K562 (cell line): ENCODE results near the gene SOBP. TPM values are rescaled to one million over a fixed set of nuclear protein-coding genes. Genes with fewer than 3 reads are reported as not detected.

Experiments used
- ATAC-seq: fragments of 200-7000 bp; cut with Tn5 transposase; 3 replicates; pipeline ENCODE4 v1.9.1; 2020; ENCODE audit warnings: moderate library complexity
- BruUV-seq: library from RNA; stranded (reverse); fragments of 400-500 nt; replicated peaks from 2 replicates; lab custom pipeline; 2021; lab: Mats Ljungman, UMichigan
- CTCF ChIA-PET: fragments of 300-600 bp; formaldehyde crosslinking; extraction: SDS; loops from one replicate; lab custom pipeline; 2021; ENCODE audit warnings: low intra/inter-chr PET ratio; lab: Yijun Ruan, JAX
- POLR2A ChIA-PET: fragments of 300-600, 350-650 bp; sonication (Branson Sonifier 250); formaldehyde crosslinking; extraction: SDS; loops from one replicate; lab custom pipeline; 2021; ENCODE audit warnings: antibody characterized with exemption, inconsistent platforms; lab: Yijun Ruan, JAX
- DNase-seq, 4 experiments: peaks; one replicate each; pipeline versions ENCODE4 v3.0.0 to v3.0.0-alpha.2; 2011 to 2018; ENCODE audit warnings: low spot score in 3 of 4, mixed read lengths in 3 of 4; ENCODE audit errors: extremely low read depth in 1 of 4
- FAIRE-seq: peaks from 2 replicates; lab custom pipeline; 2011; peaks lifted over from hg19 to GRCh38; lab: Jason Lieb, UNC
- H2AFZ ChIP-seq: 2 replicates; pipeline ENCODE4 v1.6.0; 2011; ENCODE audit warnings: low read depth, low read length, control low read depth, inconsistent platforms
- H3K27ac ChIP-seq: fragments of 200-600 bp; 3 replicates; pipeline ENCODE4 v1.8.0; 2011; ENCODE audit warnings: low read depth, mild to moderate bottlenecking, control low read depth, inconsistent platforms, low read length, moderate library complexity, mixed read lengths; ENCODE audit errors: extremely low read depth
- H3K27me3 ChIP-seq, 2 experiments: fragments of 300-600 bp in 1 of 2; 2 replicates in 1 of 2; 3 replicates in 1 of 2; pipeline versions ENCODE4 v1.6.0 to v1.8.0; 2011; ENCODE audit warnings: inconsistent platforms in 2 of 2, low read length in 2 of 2, mild to moderate bottlenecking in 1 of 2, mixed read lengths in 1 of 2, moderate library complexity in 1 of 2; ENCODE audit not compliant: control insufficient read depth in 2 of 2, insufficient read depth in 2 of 2
- H3K36me3 ChIP-seq: fragments of 300-600 bp; 3 replicates; pipeline ENCODE4 v1.8.0; 2011; ENCODE audit warnings: mild to moderate bottlenecking, low read length, inconsistent platforms; ENCODE audit not compliant: control insufficient read depth, insufficient read depth
- H3K4me1 ChIP-seq, 2 experiments: fragments of 200-600 bp in 1 of 2; replicated peaks in 1 of 2; 2 replicates in 1 of 2; 3 replicates in 1 of 2; pipeline versions ENCODE4 v1.5.1 to v1.8.0; 2011; ENCODE audit warnings: inconsistent platforms in 2 of 2, low read length in 2 of 2, mild to moderate bottlenecking in 1 of 2, mixed read lengths in 1 of 2, moderate library complexity in 1 of 2; ENCODE audit not compliant: control insufficient read depth in 2 of 2, insufficient read depth in 2 of 2
- H3K4me2 ChIP-seq: 2 replicates; pipeline ENCODE4 v1.6.1; 2011; ENCODE audit warnings: low read length, control low read depth, inconsistent platforms, mixed read lengths; ENCODE audit not compliant: insufficient read depth
- H3K4me3 ChIP-seq: fragments of 200-600 bp; sonication (generic), shearing (Covaris generic); 2 replicates; pipeline ENCODE4 v1.5.1; 2016; ENCODE audit warnings: control low read depth, inconsistent platforms
- H3K79me2 ChIP-seq: fragments of 200-600 bp; 3 replicates; pipeline ENCODE4 v1.8.0; 2011; ENCODE audit warnings: low read length, inconsistent platforms; ENCODE audit not compliant: control insufficient read depth, insufficient read depth
- H3K9ac ChIP-seq, 2 experiments: 2 replicates each; pipeline versions ENCODE4 v1.6.0 to v1.6.1; 2011; ENCODE audit warnings: low read depth in 2 of 2, low read length in 2 of 2, control low read depth in 1 of 2, inconsistent platforms in 1 of 2, mild to moderate bottlenecking in 1 of 2, mixed read lengths in 1 of 2; ENCODE audit not compliant: insufficient read depth in 1 of 2
- H3K9me1 ChIP-seq: one replicate; pipeline ENCODE4 v1.6.0; 2011; ENCODE audit warnings: inconsistent platforms, mild to moderate bottlenecking, low read length, moderate library complexity; ENCODE audit not compliant: control insufficient read depth, insufficient read depth
- H3K9me3 ChIP-seq: replicated peaks from 2 replicates; pipeline ENCODE4 v1.5.1; 2011; ENCODE audit warnings: low read depth, low read length, inconsistent platforms; ENCODE audit not compliant: control insufficient read depth, insufficient read depth
- H4K20me1 ChIP-seq: replicated peaks from 2 replicates; pipeline ENCODE4 v1.6.1; 2011; ENCODE audit warnings: low read length, inconsistent platforms, mixed read lengths; ENCODE audit not compliant: control insufficient read depth, insufficient read depth
- ATF3 ChIP-seq, 2 experiments: fragments of 450-650 bp in 1 of 2; sonication (generic) in 1 of 2; formaldehyde crosslinking in 1 of 2; IDR thresholded peaks in 1 of 2; conservative IDR thresholded peaks in 1 of 2; 2 replicates each; pipeline versions ENCODE4 v1.6.1 to v1.8.1; 2016 to 2023; ENCODE audit warnings: mild to moderate bottlenecking in 2 of 2, moderate library complexity in 2 of 2, inconsistent platforms in 1 of 2, missing genetic modification reagents in 1 of 2
- CEBPZ ChIP-seq: fragments of 150-350 bp; IDR thresholded peaks from 2 replicates; pipeline ENCODE4 v1.6.1; 2014; ENCODE audit warnings: low read depth, mild to moderate bottlenecking, low read length, borderline replicate concordance
- GABPB2 ChIP-seq: fragments of 250-450 bp; sonication (Bioruptor Pico); conservative IDR thresholded peaks from 2 replicates; pipeline ENCODE4 v1.5.1; 2021; ENCODE audit warnings: mild to moderate bottlenecking
- GTF2B ChIP-seq: IDR thresholded peaks from 2 replicates; pipeline ENCODE4 v1.6.1; 2011; ENCODE audit not compliant: insufficient read length; ENCODE audit errors: extremely low read depth
- JUND ChIP-seq, 2 experiments: IDR thresholded peaks; 2 replicates in 1 of 2; 3 replicates in 1 of 2; pipeline ENCODE4 v1.6.1; 2011; ENCODE audit warnings: borderline replicate concordance in 2 of 2, low read depth in 2 of 2, low read length in 2 of 2, improper control_type of control experiment in 1 of 2, missing biosample characterization in 1 of 2, missing genetic modification characterization in 1 of 2, missing genetic modification reagents in 1 of 2
- KLF6 ChIP-seq: fragments of 250-450 bp; sonication (Bioruptor Pico); IDR thresholded peaks from 2 replicates; pipeline ENCODE4 v1.4.0; 2020; ENCODE audit warnings: mild to moderate bottlenecking, moderate library complexity, borderline replicate concordance
- MEF2A ChIP-seq: IDR thresholded peaks from 2 replicates; pipeline ENCODE4 v1.6.1; 2011; ENCODE audit warnings: low read depth, mild to moderate bottlenecking, low read length, moderate library complexity; ENCODE audit not compliant: control insufficient read depth
- POLR2G ChIP-seq: fragments of 200-400 bp; formaldehyde crosslinking; IDR thresholded peaks from 2 replicates; pipeline ENCODE4 v1.6.1; 2017; ENCODE audit warnings: low read depth, mild to moderate bottlenecking, antibody characterized with exemption, low read length, moderate library complexity
- SRSF1 ChIP-seq: fragments of 200-400 bp; formaldehyde crosslinking; IDR thresholded peaks from 2 replicates; pipeline ENCODE4 v1.6.1; 2017; ENCODE audit warnings: mild to moderate bottlenecking, low read depth, low read length, moderate library complexity
- ZNF184 ChIP-seq: sonication (generic); formaldehyde crosslinking; IDR thresholded peaks from 2 replicates; pipeline ENCODE4 v1.5.0; 2020; ENCODE audit warnings: missing genetic modification reagents
- ZNF445 ChIP-seq: fragments of 250-450 bp; sonication (Bioruptor Pico); IDR thresholded peaks from 2 replicates; pipeline ENCODE4 v1.4.0; 2020; ENCODE audit warnings: low read depth, mild to moderate bottlenecking, moderate library complexity
- ZNF707 ChIP-seq: fragments of 250-450 bp; sonication (Bioruptor Pico); conservative IDR thresholded peaks from 2 replicates; pipeline ENCODE4 v1.8.0; 2022; ENCODE audit warnings: inconsistent platforms, mild to moderate bottlenecking, moderate library complexity
- ZNF785 ChIP-seq: fragments of 250-450 bp; sonication (Bioruptor Pico); IDR thresholded peaks from 2 replicates; pipeline ENCODE4 v1.4.0; 2020; ENCODE audit warnings: mild to moderate bottlenecking
- WGBS: fragments of 100-300 bp; shearing (Covaris generic); methylation state at CpG from one replicate; pipeline ENCODE4 v1.1.6; 2016; ENCODE audit warnings: low coverage, mixed read lengths; ENCODE audit not compliant: insufficient coverage; ENCODE audit errors: missing lambda C conversion rate; 5-methylcytosine and 5-hydroxymethylcytosine counted together
- in situ Hi-C: fragments of 300-500 bp; cut with MboI; formaldehyde crosslinking; loops from 4 replicates; pipeline ENCODE4 v1.15.0; 2018; ENCODE audit warnings: inconsistent platforms, mixed read lengths
- intact Hi-C: fragments of 100-400 bp; cut with micrococcal nuclease; formaldehyde crosslinking; loops from 2 replicates; pipeline ENCODE4 v1.14.2; 2022
- polyA plus RNA-seq, 8 experiments: library from polyadenylated mRNA; depleted of rRNA in 4 of 8; stranded (reverse) in 5 of 8; unstranded in 3 of 8; fragments of >200 nt; fragmentation: Nextera tagmentation in 2 of 8; fragmentation: Illumina TruSeq in 1 of 8; extraction: Ambion mirVana in 2 of 8; extraction: Trizol in 1 of 8; gene quantifications; 2 replicates each; pipeline versions ENCODE4 v1.2.1 to v1.2.3, GENCODE V29; 2011 to 2014; ENCODE audit warnings: inconsistent platforms in 1 of 8, missing spikeins in 1 of 8
- total RNA-seq, 7 experiments: library from RNA; depleted of rRNA in 6 of 7; stranded (reverse); fragments of >200 nt in 6 of 7; fragmentation: Illumina TruSeq in 2 of 7; extraction: Trizol in 2 of 7; gene quantifications; 2 replicates each; pipeline versions ENCODE4 v1.2.1 to v1.2.3, GENCODE V29; 2011 to 2021; ENCODE audit warnings: low replicate concordance in 1 of 7

SOBP gene
- total and polyA plus RNA-seq, 9 of the 15 experiments (the other 6 are each of a cell fraction or from before 2014, with no cell fraction given): 0.16 TPM; not detected in 8

GRCh38 chr6:107635057-107635515 lies 145.2 kb downstream of the SOBP start:
- intact Hi-C loops: loop anchor here (10.0 kb wide), 1 partner anchor 500 kb away; no protein-coding TSS in a partner anchor
- ChIA-PET CTCF (no interaction called here), POLR2A (interaction anchor here (1.0 kb wide), 1 partner anchor 9 kb away, joined by 3 read pairs; no protein-coding TSS in a partner anchor)
- Histone ChIP-seq H3K36me3 (no peaks in the 10 kb centered on the region), H3K4me3 (no peak overlapping the region), H3K79me2 (no peaks in the 10 kb centered on the region), H3K9me3 (no peaks in the 10 kb centered on the region), H3K9ac (no peak overlapping the region), H3K4me1 (peaks cover 0 to 6% of the 10 kb centered on the region in 2 experiments; a peak in 1 of 5 replicates), H4K20me1 (no peaks in the 10 kb centered on the region), H3K27ac (no peak overlapping the region), H3K4me2 (no peak overlapping the region), H3K27me3 (peaks cover 7 to 26% of the 10 kb centered on the region in 2 experiments), H2AFZ (no peak overlapping the region), H3K9me1 (no peaks in the 10 kb centered on the region)
- WGBS: 30% methylated on average over 40 of the region's 40 CpGs
- FAIRE-seq (no peak), ATAC-seq (no peak), DNase-seq (no peak)
- no TSS peak for BruUV-seq
- in situ Hi-C loops: no loop called here
- TF ChIP-seq ZNF785 (CRISPR knock-in tag) (no peak), GTF2B (no peak), ZNF707 (CRISPR knock-in tag) (no peak), KLF6 (CRISPR knock-in tag) (no peak), ZNF184 (CRISPR knock-in tag) (no peak), ZNF445 (CRISPR knock-in tag) (no peak), GABPB2 (CRISPR knock-in tag) (no peak), CEBPZ (no peak), SRSF1 (no peak), MEF2A (no peak), ATF3 (IDR thresholded peaks at IDR 0.05) (no peak), ATF3 (CRISPR knock-in tag; conservative IDR thresholded peaks at IDR 0.05) (no peak), JUND (IDR thresholded peaks at IDR 0.05; ENCODE audit: borderline replicate concordance, low read depth, low read length) (no peak), JUND (tag; IDR thresholded peaks at IDR 0.05; ENCODE audit: borderline replicate concordance, low read depth, low read length) (no peak), POLR2G (no peak)
